Mesothelial cell of epicardium (in vitro differentiated cells): ENCODE results near the gene GNPTAB. TPM values are rescaled to one million over a fixed set of nuclear protein-coding genes. Genes with fewer than 3 reads are reported as not detected.

Experiments
- DNase-seq, 2 experiments: peaks; one replicate each; pipeline ENCODE4 v3.0.0; 2021; ENCODE audit warnings: low spot score in 2 of 2; ENCODE audit not compliant: unreplicated experiment in 2 of 2
- H3K27ac Mint-ChIP-seq: 2 replicates; pipeline ENCODE4 v1.8.0; 2021; ENCODE audit warnings: mixed read lengths
- H3K27me3 Mint-ChIP-seq: 2 replicates; pipeline ENCODE4 v1.8.0; 2021; ENCODE audit warnings: low read depth, mixed read lengths
- H3K36me3 Mint-ChIP-seq: 2 replicates; pipeline ENCODE4 v1.8.0; 2021; ENCODE audit warnings: mixed read lengths
- H3K4me1 Mint-ChIP-seq: 2 replicates; pipeline ENCODE4 v1.8.0; 2021; ENCODE audit warnings: mixed read lengths
- H3K4me3 Mint-ChIP-seq: 2 replicates; pipeline ENCODE4 v1.8.0; 2021; ENCODE audit warnings: mild to moderate bottlenecking, moderate library complexity, mixed read lengths
- H3K9me3 Mint-ChIP-seq: 2 replicates; pipeline ENCODE4 v1.8.0; 2021; ENCODE audit warnings: mixed read lengths
- CTCF ChIP-seq: fragments of 200-600 bp; sonication (generic); IDR thresholded peaks from one replicate; pipeline ENCODE4 v1.5.0; 2021; ENCODE audit warnings: antibody characterized with exemption; ENCODE audit not compliant: unreplicated experiment
- total RNA-seq: library from RNA; stranded (reverse); gene quantifications from 3 replicates; pipeline ENCODE4 v1.2.1, GENCODE V29; 2021

Gene GNPTAB
- total RNA-seq, 1 donor from 2014 or later: 35.9 TPM

DNA sequence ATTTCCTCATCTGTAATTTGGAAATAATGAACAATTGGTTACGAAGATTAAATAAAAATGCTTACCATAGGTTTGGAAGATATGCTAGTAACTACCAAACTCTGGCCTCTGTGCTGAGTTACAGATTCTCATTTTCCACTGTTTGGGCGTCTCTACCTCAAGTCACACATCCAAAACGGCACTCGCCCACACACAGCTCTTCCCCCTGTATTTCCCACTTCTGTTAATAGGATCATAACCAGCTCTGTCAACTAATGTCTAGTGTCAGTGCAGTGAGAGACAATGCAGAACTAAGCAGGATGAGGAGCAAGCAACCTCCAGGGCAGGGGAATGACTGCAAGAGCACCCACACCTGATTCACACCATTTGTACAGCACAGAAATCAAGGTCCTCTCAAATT is 80.6 kb downstream of the GNPTAB start:
- Mint-ChIP-seq H3K27ac (no peak overlapping the region), H3K36me3 (peaks cover 30% of the 10 kb centered on the region), H3K9me3 (no peaks in the 10 kb centered on the region), H3K4me3 (no peak overlapping the region), H3K27me3 (no peaks in the 10 kb centered on the region), H3K4me1 (no peaks in the 10 kb centered on the region)
- no peak for TF ChIP-seq CTCF
- no peak for DNase-seq

- Mint-ChIP-seq H3K4me3 (no peak overlapping the region), H3K27ac (no peak overlapping the region), H3K4me1 (no peaks in the 10 kb centered on the region), H3K9me3 (no peaks in the 10 kb centered on the region), H3K27me3 (no peaks in the 10 kb centered on the region), H3K36me3 (peaks cover 31% of the 10 kb centered on the region)
- no peak for DNase-seq
- no peak for TF ChIP-seq CTCF
Measured at GRCh38 chr12:101749657-101750056, 81.1 kb downstream of the GNPTAB start.

GRCh38 chr12:101748907-101749306 is 81.9 kb downstream of the GNPTAB start:
- no peaks in the 10 kb centered on the region for H3K27me3 Mint-ChIP-seq
- H3K9me3 Mint-ChIP-seq: no peaks in the 10 kb centered on the region
- no peak overlapping the region for H3K4me3 Mint-ChIP-seq
- H3K27ac Mint-ChIP-seq: no peak overlapping the region
- TF ChIP-seq CTCF: no peak
- DNase-seq: no peak
- no peaks in the 10 kb centered on the region for H3K4me1 Mint-ChIP-seq
- H3K36me3 Mint-ChIP-seq: peaks cover 38% of the 10 kb centered on the region

GRCh38 chr12:101747697-101748096 is 83.1 kb downstream of the GNPTAB start:
- Mint-ChIP-seq H3K36me3 (peaks cover 37% of the 10 kb centered on the region), H3K4me3 (no peak overlapping the region), H3K27ac (no peak overlapping the region), H3K9me3 (no peaks in the 10 kb centered on the region), H3K4me1 (no peaks in the 10 kb centered on the region), H3K27me3 (no peaks in the 10 kb centered on the region)
- DNase-seq: no peak
- TF ChIP-seq CTCF: no peak

- no peak overlapping the region for H3K4me3 Mint-ChIP-seq
- no peak overlapping the region for H3K27ac Mint-ChIP-seq
- no peak for DNase-seq
- TF ChIP-seq CTCF: no peak
- H3K4me1 Mint-ChIP-seq: no peaks in the 10 kb centered on the region
- H3K9me3 Mint-ChIP-seq: no peaks in the 10 kb centered on the region
- peaks cover 37% of the 10 kb centered on the region for H3K36me3 Mint-ChIP-seq
- no peaks in the 10 kb centered on the region for H3K27me3 Mint-ChIP-seq
Measured at GRCh38 chr12:101746661-101747060, 84.1 kb downstream of the GNPTAB start.

DNA sequence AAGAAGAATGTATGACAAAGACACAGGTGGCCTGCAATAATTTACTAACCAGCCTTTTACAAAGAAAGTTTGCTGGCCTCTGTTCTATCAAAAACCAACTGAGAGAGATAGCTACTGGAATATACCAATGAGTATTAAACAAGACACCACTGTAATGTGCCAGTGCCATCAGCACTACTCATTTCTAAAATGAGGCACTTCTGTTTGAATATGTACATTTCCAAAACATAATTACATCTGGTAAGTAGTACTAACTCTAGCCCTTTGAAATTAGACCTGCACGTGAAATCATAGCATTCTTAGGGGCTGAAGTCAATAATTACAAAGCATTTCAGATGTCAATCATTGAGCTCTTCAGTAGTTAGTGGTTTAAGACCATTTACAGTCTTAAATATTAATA is 84.6 kb downstream of the GNPTAB start:
- no peak overlapping the region for H3K4me3 Mint-ChIP-seq
- no peak for TF ChIP-seq CTCF
- H3K27me3 Mint-ChIP-seq: no peaks in the 10 kb centered on the region
- peaks cover 37% of the 10 kb centered on the region for H3K36me3 Mint-ChIP-seq
- H3K4me1 Mint-ChIP-seq: no peaks in the 10 kb centered on the region
- DNase-seq: no peak
- H3K27ac Mint-ChIP-seq: no peak overlapping the region
- H3K9me3 Mint-ChIP-seq: no peaks in the 10 kb centered on the region
